Adrenal gland (tissue), 12 donors: ENCODE measurements around the gene CREBBP. TPM values are rescaled to one million over a fixed set of nuclear protein-coding genes. Genes with fewer than 3 reads are reported as not detected.

Experiments used
- DNase-seq, 7 donors: peaks; one replicate each; pipeline ENCODE4 v3.0.0-alpha.2; 2019 to 2020
- H3K27ac ChIP-seq, 5 donors: fragments of 200-600 bp; sonication (generic) in 4 of 5; 1 replicate in 3 of 5; 2 replicates in 2 of 5; pipeline versions ENCODE4 v1.5.1 to v1.8.0; 2016 to 2020; ENCODE audit warnings: mild to moderate bottlenecking in 1 of 5
- H3K27me3 ChIP-seq: fragments of 200-600 bp; 2 replicates; pipeline ENCODE4 v1.8.0; 2021
- H3K36me3 ChIP-seq, 2 donors: fragments of 200-600 bp; replicated peaks in 1 of 2; 1 replicate in 1 of 2; 2 replicates in 1 of 2; pipeline versions ENCODE4 v1.5.1 to v1.8.0; 2018 to 2022
- H3K4me1 ChIP-seq, 2 donors: fragments of 200-600 bp; replicated peaks in 1 of 2; 1 replicate in 1 of 2; 2 replicates in 1 of 2; pipeline versions ENCODE4 v1.5.1 to v1.8.0; 2018 to 2021
- H3K4me3 ChIP-seq, 4 donors: fragments of 200-600 bp; sonication (generic) in 3 of 4; one replicate each; pipeline ENCODE4 v1.5.1; 2016 to 2018
- H3K9me3 ChIP-seq, 3 donors: fragments of 200-600 bp; sonication (generic) in 1 of 3; replicated peaks in 1 of 3; 1 replicate in 2 of 3; 2 replicates in 1 of 3; pipeline versions ENCODE4 v1.5.1 to v1.8.0; 2016 to 2021
- POLR2A ChIP-seq, 2 donors: fragments of 450-650 bp; IDR thresholded peaks; one replicate each; pipeline ENCODE4 v1.6.1; 2017; ENCODE audit warnings: antibody characterized with exemption in 2 of 2, mild to moderate bottlenecking in 2 of 2, moderate library complexity in 1 of 2
- WGBS, 4 donors: extraction: QIAGEN DNeasy Blood & Tissue Kit in 2 of 4; methylation state at CpG; one replicate each; pipeline versions ENCODE4 v1.1.5 to v1.1.7; 2013 to 2017; 5-methylcytosine and 5-hydroxymethylcytosine counted together
- intact Hi-C, 2 donors: fragments of 100-400 bp; cut with DNase I; formaldehyde crosslinking; loops; one replicate each; pipeline versions ENCODE4 v1.14.1 to v1.15.0; 2022 to 2023
- polyA plus RNA-seq, 3 donors: library from polyadenylated mRNA; stranded (reverse); fragments of 200-250 nt in 2 of 3; fragments of 350-450 nt in 1 of 3; fragmentation: Illumina TruSeq in 1 of 3; extraction: RNeasy Lipid Tissue Mini Kit (QIAGEN cat#74804) in 1 of 3; gene quantifications; one replicate each; pipeline ENCODE4 v1.2.3, GENCODE V29; 2013 to 2014
- total RNA-seq, 9 donors: library from RNA; depleted of rRNA in 4 of 9; stranded (reverse); fragments of >200 nt in 4 of 9; fragments of 120-200 nt in 1 of 9; fragmentation: NEBNext Ultra II Directional in 1 of 9; extraction: Animal tissue kit (Norgen Biotek cat#: 25700) in 1 of 9; gene quantifications; one replicate each; pipeline versions ENCODE4 v1.1.0 to v1.2.4, GENCODE V29; 2013 to 2023
- TF ChIP-seq, protein P1 (sequence below), 6 experiments: fragments of 450-650 bp in 4 of 6; fragments of 200-600 bp in 2 of 6; sonication (generic) in 1 of 6; IDR thresholded peaks; 1 replicate in 5 of 6; 2 replicates in 1 of 6; pipeline versions ENCODE4 v1.5.1 to v1.8.0; 2016 to 2021; ENCODE audit warnings: antibody characterized with exemption in 6 of 6, mild to moderate bottlenecking in 2 of 6, moderate library complexity in 1 of 6
- donor health status: healthy with polysubstance abuse.
- donor health status: Bipolar disorder and iron deficiency.
- donor health status: DM: yes; HTN: yes; CAD: no.
- donor health status: DM: no; HTN: no; CAD: no.
- donor health status: DM: no; HTN: no; CAD: no.
- donor health status: DM: yes; HTN: yes; CAD: no.

CREBBP gene
- total and polyA plus RNA-seq, 12 donors: 13.7 to 67.7 (median 44.1) TPM

DNA sequence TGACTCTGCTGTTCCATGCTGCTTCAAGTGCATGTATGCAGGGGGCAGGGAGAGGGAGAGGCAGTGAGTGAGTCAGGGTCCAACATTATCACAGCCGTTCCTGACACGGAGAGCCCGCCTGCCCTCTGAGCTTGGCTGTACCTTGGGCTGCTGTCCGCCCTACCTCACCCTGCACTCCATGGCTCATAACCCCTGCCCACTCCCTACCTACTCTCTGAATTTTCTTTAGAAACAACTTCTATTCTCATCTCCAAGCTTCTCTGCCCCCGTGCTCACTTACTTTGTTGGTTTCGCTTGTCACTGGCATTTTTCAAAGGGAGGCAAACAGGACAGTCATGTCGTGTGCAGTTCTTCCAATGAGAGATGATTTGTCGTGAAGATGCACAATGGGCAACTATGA is 88.8 kb downstream of the CREBBP start:
- 92 to 99% (median 93%) methylated on average over 8 of the region's 8 CpGs for WGBS, 4 donors
- Histone ChIP-seq H3K36me3 (peaks cover 0 to 39% of the 10 kb centered on the region in 2 donors), H3K27ac (no peak overlapping the region), H3K4me1 (peaks cover 0 to 13% of the 10 kb centered on the region in 2 donors), H3K4me3 (no peak overlapping the region), H3K9me3 (no peaks in the 10 kb centered on the region), H3K27me3 (no peaks in the 10 kb centered on the region)
- TF ChIP-seq, protein P1, sequence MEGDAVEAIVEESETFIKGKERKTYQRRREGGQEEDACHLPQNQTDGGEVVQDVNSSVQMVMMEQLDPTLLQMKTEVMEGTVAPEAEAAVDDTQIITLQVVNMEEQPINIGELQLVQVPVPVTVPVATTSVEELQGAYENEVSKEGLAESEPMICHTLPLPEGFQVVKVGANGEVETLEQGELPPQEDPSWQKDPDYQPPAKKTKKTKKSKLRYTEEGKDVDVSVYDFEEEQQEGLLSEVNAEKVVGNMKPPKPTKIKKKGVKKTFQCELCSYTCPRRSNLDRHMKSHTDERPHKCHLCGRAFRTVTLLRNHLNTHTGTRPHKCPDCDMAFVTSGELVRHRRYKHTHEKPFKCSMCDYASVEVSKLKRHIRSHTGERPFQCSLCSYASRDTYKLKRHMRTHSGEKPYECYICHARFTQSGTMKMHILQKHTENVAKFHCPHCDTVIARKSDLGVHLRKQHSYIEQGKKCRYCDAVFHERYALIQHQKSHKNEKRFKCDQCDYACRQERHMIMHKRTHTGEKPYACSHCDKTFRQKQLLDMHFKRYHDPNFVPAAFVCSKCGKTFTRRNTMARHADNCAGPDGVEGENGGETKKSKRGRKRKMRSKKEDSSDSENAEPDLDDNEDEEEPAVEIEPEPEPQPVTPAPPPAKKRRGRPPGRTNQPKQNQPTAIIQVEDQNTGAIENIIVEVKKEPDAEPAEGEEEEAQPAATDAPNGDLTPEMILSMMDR (IDR thresholded peaks at IDR 0.05): no peak
- no peak for TF ChIP-seq POLR2A (IDR thresholded peaks at IDR 0.05)
- intact Hi-C loops: no loop called here
- no peak for DNase-seq

DNA sequence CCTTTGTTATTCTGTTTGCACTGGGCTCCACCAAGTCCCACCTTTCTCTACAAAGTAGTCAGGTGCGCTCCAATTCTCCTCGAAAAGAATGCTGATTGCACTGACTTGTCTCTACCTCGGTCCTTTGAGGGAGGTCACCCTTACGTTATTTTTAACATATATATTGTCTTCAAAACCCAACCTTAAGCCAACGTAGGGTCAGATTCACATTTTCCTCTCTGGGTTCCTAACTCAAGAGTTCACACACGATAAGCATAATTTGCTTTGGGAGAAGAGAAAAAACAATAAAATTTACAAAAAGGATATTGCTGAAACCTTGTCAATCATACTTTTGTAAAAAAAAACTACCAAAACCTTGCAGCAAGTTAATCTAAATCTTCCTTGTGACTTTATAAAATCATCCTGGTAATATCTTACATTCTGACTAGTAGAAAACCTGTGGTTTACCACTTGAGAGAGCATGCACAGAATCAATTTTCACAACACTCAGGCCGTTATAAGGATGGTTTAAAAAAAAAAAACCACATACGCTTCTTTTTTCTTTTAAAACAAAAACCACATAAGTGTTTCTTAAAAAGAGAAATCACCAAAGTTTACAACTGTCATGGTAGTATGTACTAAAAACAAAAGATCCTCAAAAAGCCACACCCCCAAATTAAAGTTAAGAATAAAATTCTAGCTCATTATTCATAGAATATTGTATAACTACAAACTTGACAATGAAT is 91.0 kb downstream of the CREBBP start:
- no peaks in the 10 kb centered on the region for H3K27me3 ChIP-seq
- WGBS, 4 donors: 84 to 92% (median 87%) methylated on average over 8 of the region's 8 CpGs
- DNase-seq: no peak
- H3K36me3 ChIP-seq: peaks cover 0 to 39% of the 10 kb centered on the region in 2 donors
- H3K4me3 ChIP-seq: no peak overlapping the region
- no peak overlapping the region for H3K27ac ChIP-seq
- intact Hi-C loops: no loop called here
- peaks cover 0 to 2% of the 10 kb centered on the region in 2 donors for H3K4me1 ChIP-seq
- no peaks in the 10 kb centered on the region for H3K9me3 ChIP-seq
- TF ChIP-seq, protein P1 (IDR thresholded peaks at IDR 0.05): no peak
- no peak for TF ChIP-seq POLR2A (IDR thresholded peaks at IDR 0.05)

DNA sequence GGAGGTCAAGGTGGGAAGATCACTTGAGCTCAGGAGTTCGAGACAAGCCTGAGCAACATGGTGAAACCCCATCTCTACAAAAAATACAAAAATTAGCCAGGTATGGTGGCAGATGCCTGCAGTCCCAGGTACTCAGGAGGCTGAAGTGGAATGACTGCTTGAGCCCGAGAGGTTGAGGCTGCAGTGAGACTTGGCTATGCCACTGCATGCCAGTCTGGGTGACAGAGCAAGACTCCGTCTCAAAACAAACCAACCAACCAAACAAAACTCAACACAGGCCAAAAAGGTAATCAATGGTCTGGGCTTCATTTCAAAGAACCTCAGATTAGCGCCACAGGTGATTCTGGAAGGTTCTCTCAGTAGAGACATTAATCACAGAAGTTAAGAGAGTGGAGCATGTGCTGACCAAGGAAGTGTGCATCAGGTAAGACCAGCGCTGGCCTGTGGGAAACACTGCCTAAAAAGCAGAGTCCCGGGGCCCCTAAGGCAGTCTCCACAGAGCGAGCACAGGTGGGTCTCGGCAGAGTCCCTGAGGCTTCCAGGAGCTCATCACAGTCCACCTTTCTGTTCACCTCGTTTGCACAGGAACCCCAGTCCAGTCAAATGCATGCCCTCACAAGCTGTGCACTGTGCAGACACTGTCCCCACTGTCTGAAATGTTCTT is 91.7 kb downstream of the CREBBP start:
- intact Hi-C loops: no loop called here
- peaks cover 0 to 39% of the 10 kb centered on the region in 2 donors for H3K36me3 ChIP-seq
- WGBS, 4 donors: 93 to 96% (median 94%) methylated on average over 8 to 9 of the region's 9 CpGs

More for the DNA sequence above, 91.7 kb downstream of the CREBBP start:
- no peak overlapping the region for H3K4me3 ChIP-seq
- H3K9me3 ChIP-seq: no peaks in the 10 kb centered on the region
- H3K27me3 ChIP-seq: no peaks in the 10 kb centered on the region
- no peak for TF ChIP-seq POLR2A (IDR thresholded peaks at IDR 0.05)
- TF ChIP-seq, protein P1 (IDR thresholded peaks at IDR 0.05): no peak
- H3K27ac ChIP-seq: no peak overlapping the region
- no peak for DNase-seq
- H3K4me1 ChIP-seq: no peaks in the 10 kb centered on the region
